Endothelial cell (in vitro differentiated cells): ENCODE measurements around the gene PRKAR2B. TPM values are rescaled to one million over a fixed set of nuclear protein-coding genes. Genes with fewer than 3 reads are reported as not detected.

Experiments used
- DNase-seq: peaks from one replicate; pipeline ENCODE4 v3.0.0; 2021; ENCODE audit warnings: low spot score
- H3K27ac Mint-ChIP-seq: one replicate; pipeline ENCODE4 v1.8.0; 2021; ENCODE audit warnings: mixed read lengths, inconsistent platforms; ENCODE audit not compliant: unreplicated experiment
- H3K27me3 Mint-ChIP-seq: one replicate; pipeline ENCODE4 v1.8.0; 2021; ENCODE audit warnings: mild to moderate bottlenecking, moderate library complexity, mixed read lengths, inconsistent platforms; ENCODE audit not compliant: unreplicated experiment
- H3K36me3 Mint-ChIP-seq: one replicate; pipeline ENCODE4 v1.8.0; 2021; ENCODE audit warnings: mild to moderate bottlenecking, low read depth, mixed read lengths, inconsistent platforms; ENCODE audit not compliant: unreplicated experiment
- H3K4me1 Mint-ChIP-seq: one replicate; pipeline ENCODE4 v1.8.0; 2021; ENCODE audit warnings: mild to moderate bottlenecking, mixed read lengths, inconsistent platforms; ENCODE audit not compliant: unreplicated experiment
- H3K4me3 Mint-ChIP-seq: one replicate; pipeline ENCODE4 v1.8.0; 2021; ENCODE audit warnings: mild to moderate bottlenecking, mixed read lengths, inconsistent platforms; ENCODE audit not compliant: unreplicated experiment
- H3K9me3 Mint-ChIP-seq: one replicate; pipeline ENCODE4 v1.8.0; 2021; ENCODE audit warnings: mixed read lengths, inconsistent platforms; ENCODE audit not compliant: unreplicated experiment
- CTCF ChIP-seq: fragments of 200-600 bp; sonication (generic); IDR thresholded peaks from one replicate; pipeline ENCODE4 v1.5.0; 2021; ENCODE audit warnings: antibody characterized with exemption; ENCODE audit not compliant: unreplicated experiment
- total RNA-seq: library from RNA; stranded (reverse); fragmentation: NEBNext Ultra II Directional; extraction: Animal tissue kit (Norgen Biotek cat#: 25700); gene quantifications from one replicate; pipeline ENCODE4 v1.2.1, GENCODE V29; 2021; ENCODE audit not compliant: unreplicated experiment

The PRKAR2B gene
- total RNA-seq, 1 donor from 2014 or later = 28.4 TPM

- H3K4me3 Mint-ChIP-seq = peak overlapping the region; percentile 99
- H3K27me3 Mint-ChIP-seq = peaks cover 5% of the 10 kb centered on the region
- no peak overlapping the region for H3K27ac Mint-ChIP-seq
- H3K4me1 Mint-ChIP-seq = peaks cover 48% of the 10 kb centered on the region
- H3K36me3 Mint-ChIP-seq = peaks cover 12% of the 10 kb centered on the region
- no peak for TF ChIP-seq CTCF
- no peak for DNase-seq
- H3K9me3 Mint-ChIP-seq = no peaks in the 10 kb centered on the region
These were observed 2.2 kb downstream of the PRKAR2B start for GRCh38 chr7:107046491-107047259.

- Mint-ChIP-seq H3K4me1 (peaks cover 50% of the 10 kb centered on the region), H3K9me3 (no peaks in the 10 kb centered on the region), H3K4me3 (no peak overlapping the region), H3K27ac (no peak overlapping the region), H3K36me3 (peaks cover 9% of the 10 kb centered on the region), H3K27me3 (peaks cover 5% of the 10 kb centered on the region)
- peak; percentile 49 for TF ChIP-seq CTCF
- DNase-seq = no peak
These were observed 3.6 kb downstream of the PRKAR2B start for GRCh38 chr7:107047902-107048782.

- TF ChIP-seq CTCF = no peak
- Mint-ChIP-seq H3K36me3 (peaks cover 7% of the 10 kb centered on the region), H3K9me3 (no peaks in the 10 kb centered on the region), H3K4me3 (no peak overlapping the region), H3K4me1 (peaks cover 48% of the 10 kb centered on the region), H3K27ac (no peak overlapping the region), H3K27me3 (peaks cover 3% of the 10 kb centered on the region)
- DNase-seq = no peak
These were observed 4.4 kb downstream of the PRKAR2B start for GRCh38 chr7:107048783-107049418.

- DNase-seq = no peak
- H3K27me3 Mint-ChIP-seq = no peaks in the 10 kb centered on the region
- peaks cover 46% of the 10 kb centered on the region for H3K4me1 Mint-ChIP-seq
- H3K27ac Mint-ChIP-seq = no peak overlapping the region
- H3K9me3 Mint-ChIP-seq = no peaks in the 10 kb centered on the region
- no peak for TF ChIP-seq CTCF
- H3K36me3 Mint-ChIP-seq = peaks cover 5% of the 10 kb centered on the region
- H3K4me3 Mint-ChIP-seq = no peak overlapping the region
These were observed 5.0 kb downstream of the PRKAR2B start for GRCh38 chr7:107049480-107049879.
